Activated naive CD4-positive, alpha-beta T cell treated with anti-CD3 and anti-CD28 coated beads, Interleukin-2, amount 50 U/mL, for 24 hours (primary cell): ENCODE results near the gene SNURF.
"Not testable (repeated sequence)": the region's sequence is repeated elsewhere in the genome, so short reads cannot be mapped to it uniquely, and the experiment has no call there.

ENCODE experiments used
- H3K27ac Mint-ChIP-seq: one replicate; pipeline ENCODE4 v1.8.0; 2021; ENCODE audit warnings: mild to moderate bottlenecking, mixed read lengths
- H3K27me3 Mint-ChIP-seq: one replicate; pipeline ENCODE4 v1.8.0; 2021; ENCODE audit warnings: mixed read lengths
- H3K36me3 Mint-ChIP-seq: one replicate; pipeline ENCODE4 v1.8.0; 2021; ENCODE audit warnings: mixed read lengths
- H3K4me1 Mint-ChIP-seq: one replicate; pipeline ENCODE4 v1.8.0; 2021; ENCODE audit warnings: mixed read lengths
- H3K4me3 Mint-ChIP-seq: one replicate; pipeline ENCODE4 v1.8.0; 2021; ENCODE audit warnings: mild to moderate bottlenecking, mixed read lengths
- H3K9me3 Mint-ChIP-seq: one replicate; pipeline ENCODE4 v1.8.0; 2021; ENCODE audit warnings: mixed read lengths

Gene SNURF

GRCh38 chr15:24954783-24955530, at the start of gene SNURF, which contains the start of gene SNRPN:
Gene SNURF (plus strand): TSS chr15:24954987. CDS start chr15:24955049, 62 bp downstream.
Gene SNRPN (plus strand): TSS chr15:24954987. CDS start chr15:24974454, 19,467 bp downstream.
- H3K4me1 Mint-ChIP-seq, result peaks cover 12% of the 10 kb centered on the region
- H3K27ac Mint-ChIP-seq, result peak within 1 kb of the TSS; percentile 95
- no peaks in the 10 kb centered on the region for H3K27me3 Mint-ChIP-seq
- H3K36me3 Mint-ChIP-seq, result peaks cover 7% of the 10 kb centered on the region
- peak within 1 kb of the TSS; percentile 94 for H3K4me3 Mint-ChIP-seq
- H3K9me3 Mint-ChIP-seq, result no peaks in the 10 kb centered on the region

GRCh38 chr15:24916305-24917009, 38.3 kb upstream of the SNURF start:
- H3K27me3 Mint-ChIP-seq, result peaks cover 1% of the 10 kb centered on the region
- no peak overlapping the region for H3K4me3 Mint-ChIP-seq
- no peak overlapping the region for H3K27ac Mint-ChIP-seq
- peaks cover 5% of the 10 kb centered on the region for H3K36me3 Mint-ChIP-seq
- H3K4me1 Mint-ChIP-seq, result peaks cover 8% of the 10 kb centered on the region
- peaks cover 12% of the 10 kb centered on the region for H3K9me3 Mint-ChIP-seq

- peaks cover 9% of the 10 kb centered on the region for H3K9me3 Mint-ChIP-seq
These were observed 37.4 kb upstream of the SNURF start for GRCh38 chr15:24917431-24917830.

GRCh38 chr15:24919446-24919845, 35.3 kb upstream of the SNURF start:
- peaks cover 5% of the 10 kb centered on the region for H3K36me3 Mint-ChIP-seq
- peaks cover 7% of the 10 kb centered on the region for H3K9me3 Mint-ChIP-seq

More at GRCh38 chr15:24917431-24917830, 37.4 kb upstream of the SNURF start:
- H3K27me3 Mint-ChIP-seq, result peaks cover 1% of the 10 kb centered on the region
- peaks cover 8% of the 10 kb centered on the region for H3K4me1 Mint-ChIP-seq
- H3K4me3 Mint-ChIP-seq, result no peak overlapping the region
- H3K27ac Mint-ChIP-seq, result no peak overlapping the region
- peaks cover 5% of the 10 kb centered on the region for H3K36me3 Mint-ChIP-seq

GRCh38 chr15:24922781-24923180, 32.0 kb upstream of the SNURF start:
- H3K4me3 Mint-ChIP-seq, H3K36me3 Mint-ChIP-seq, H3K4me1 Mint-ChIP-seq, H3K27me3 Mint-ChIP-seq, H3K9me3 Mint-ChIP-seq, H3K27ac Mint-ChIP-seq: not testable (repeated sequence)

More at GRCh38 chr15:24919446-24919845, 35.3 kb upstream of the SNURF start:
- H3K4me1 Mint-ChIP-seq, result peaks cover 8% of the 10 kb centered on the region
- H3K4me3 Mint-ChIP-seq, result no peak overlapping the region
- peaks cover 1% of the 10 kb centered on the region for H3K27me3 Mint-ChIP-seq
- H3K27ac Mint-ChIP-seq, result no peak overlapping the region

- Mint-ChIP-seq H3K36me3 (peaks cover 1% of the 10 kb centered on the region), H3K27me3 (peaks cover 4% of the 10 kb centered on the region), H3K9me3 (peaks cover 12% of the 10 kb centered on the region), H3K27ac (no peak overlapping the region), H3K4me1 (no peaks in the 10 kb centered on the region), H3K4me3 (no peak overlapping the region)
These were observed 30.6 kb upstream of the SNURF start for GRCh38 chr15:24924153-24924552.

- H3K36me3 Mint-ChIP-seq, result peaks cover 1% of the 10 kb centered on the region
- no peak overlapping the region for H3K27ac Mint-ChIP-seq
- H3K27me3 Mint-ChIP-seq, result peaks cover 4% of the 10 kb centered on the region
- H3K4me1 Mint-ChIP-seq, result no peaks in the 10 kb centered on the region
- no peak overlapping the region for H3K4me3 Mint-ChIP-seq
- peaks cover 13% of the 10 kb centered on the region for H3K9me3 Mint-ChIP-seq
These were observed 30.2 kb upstream of the SNURF start for GRCh38 chr15:24924621-24925020.

- H3K4me3 Mint-ChIP-seq, H3K36me3 Mint-ChIP-seq, H3K27ac Mint-ChIP-seq, H3K4me1 Mint-ChIP-seq, H3K27me3 Mint-ChIP-seq: not testable (repeated sequence)
- peaks cover 30% of the 10 kb centered on the region for H3K9me3 Mint-ChIP-seq
These were observed 22.7 kb upstream of the SNURF start for GRCh38 chr15:24931874-24932732.

- Mint-ChIP-seq H3K9me3 (peaks cover 27% of the 10 kb centered on the region), H3K36me3 (peaks cover 2% of the 10 kb centered on the region), H3K4me1 (no peaks in the 10 kb centered on the region), H3K4me3 (no peak overlapping the region), H3K27ac (no peak overlapping the region), H3K27me3 (peaks cover 2% of the 10 kb centered on the region)
These were observed 21.1 kb upstream of the SNURF start for GRCh38 chr15:24933716-24934115.

- H3K9me3 Mint-ChIP-seq, result peaks cover 29% of the 10 kb centered on the region
- H3K27ac Mint-ChIP-seq, H3K36me3 Mint-ChIP-seq, H3K4me1 Mint-ChIP-seq, H3K27me3 Mint-ChIP-seq, H3K4me3 Mint-ChIP-seq: not testable (repeated sequence)
These were observed 16.6 kb upstream of the SNURF start for GRCh38 chr15:24938224-24938623.

- peaks cover 5% of the 10 kb centered on the region for H3K36me3 Mint-ChIP-seq
- peaks cover 2% of the 10 kb centered on the region for H3K27me3 Mint-ChIP-seq
- H3K9me3 Mint-ChIP-seq, result peaks cover 22% of the 10 kb centered on the region
- no peak overlapping the region for H3K27ac Mint-ChIP-seq
- H3K4me1 Mint-ChIP-seq, result no peaks in the 10 kb centered on the region
- no peak overlapping the region for H3K4me3 Mint-ChIP-seq
These were observed 14.6 kb upstream of the SNURF start for GRCh38 chr15:24940236-24940635.

- H3K36me3 Mint-ChIP-seq, result peaks cover 4% of the 10 kb centered on the region
- H3K27ac Mint-ChIP-seq, result no peak overlapping the region
- H3K4me1 Mint-ChIP-seq, result no peaks in the 10 kb centered on the region
- peaks cover 2% of the 10 kb centered on the region for H3K27me3 Mint-ChIP-seq
- peaks cover 11% of the 10 kb centered on the region for H3K9me3 Mint-ChIP-seq
- no peak overlapping the region for H3K4me3 Mint-ChIP-seq
These were observed 11.4 kb upstream of the SNURF start for GRCh38 chr15:24943361-24943760.

GRCh38 chr15:24944954-24945353, 9.8 kb upstream of the SNURF start:
- H3K4me3 Mint-ChIP-seq, result no peak overlapping the region
- H3K9me3 Mint-ChIP-seq, result peaks cover 8% of the 10 kb centered on the region

GRCh38 chr15:24945711-24946110, 9.1 kb upstream of the SNURF start:
- H3K27me3 Mint-ChIP-seq, result no peaks in the 10 kb centered on the region
- peaks cover under 1% of the 10 kb centered on the region for H3K9me3 Mint-ChIP-seq
- no peak overlapping the region for H3K4me3 Mint-ChIP-seq
- H3K4me1 Mint-ChIP-seq, result no peaks in the 10 kb centered on the region
- no peak overlapping the region for H3K27ac Mint-ChIP-seq
- H3K36me3 Mint-ChIP-seq, result no peaks in the 10 kb centered on the region

More at GRCh38 chr15:24944954-24945353, 9.8 kb upstream of the SNURF start:
- H3K36me3 Mint-ChIP-seq, result peaks cover 4% of the 10 kb centered on the region
- H3K27me3 Mint-ChIP-seq, result peaks cover 2% of the 10 kb centered on the region
- no peak overlapping the region for H3K27ac Mint-ChIP-seq
- H3K4me1 Mint-ChIP-seq, result no peaks in the 10 kb centered on the region

- Mint-ChIP-seq H3K9me3 (no peaks in the 10 kb centered on the region), H3K27ac (no peak overlapping the region), H3K4me1 (no peaks in the 10 kb centered on the region), H3K4me3 (no peak overlapping the region), H3K36me3 (peaks cover 3% of the 10 kb centered on the region), H3K27me3 (no peaks in the 10 kb centered on the region)
These were observed 6.3 kb upstream of the SNURF start for GRCh38 chr15:24948495-24948894.
